ENCODE measurements around the gene CLIP3.

DNA sequence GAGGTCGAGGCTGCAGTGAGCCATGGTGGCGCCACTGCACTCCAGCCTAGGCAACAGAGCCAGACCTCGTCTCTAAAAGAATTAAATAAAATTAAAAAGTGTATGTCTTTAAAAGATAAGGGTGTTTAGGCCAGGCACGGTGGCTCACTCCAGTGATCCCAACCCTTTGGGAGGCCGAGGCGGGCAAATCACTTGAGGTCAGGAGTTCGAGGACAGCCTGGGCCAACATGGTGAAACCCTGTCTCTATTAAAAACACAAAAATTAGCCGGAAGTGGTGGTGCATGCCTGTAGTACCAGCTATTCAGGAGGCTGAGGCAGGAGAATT is 45.1 kb downstream of the CLIP3 start:
- TF ChIP-seq, protein P1, sequence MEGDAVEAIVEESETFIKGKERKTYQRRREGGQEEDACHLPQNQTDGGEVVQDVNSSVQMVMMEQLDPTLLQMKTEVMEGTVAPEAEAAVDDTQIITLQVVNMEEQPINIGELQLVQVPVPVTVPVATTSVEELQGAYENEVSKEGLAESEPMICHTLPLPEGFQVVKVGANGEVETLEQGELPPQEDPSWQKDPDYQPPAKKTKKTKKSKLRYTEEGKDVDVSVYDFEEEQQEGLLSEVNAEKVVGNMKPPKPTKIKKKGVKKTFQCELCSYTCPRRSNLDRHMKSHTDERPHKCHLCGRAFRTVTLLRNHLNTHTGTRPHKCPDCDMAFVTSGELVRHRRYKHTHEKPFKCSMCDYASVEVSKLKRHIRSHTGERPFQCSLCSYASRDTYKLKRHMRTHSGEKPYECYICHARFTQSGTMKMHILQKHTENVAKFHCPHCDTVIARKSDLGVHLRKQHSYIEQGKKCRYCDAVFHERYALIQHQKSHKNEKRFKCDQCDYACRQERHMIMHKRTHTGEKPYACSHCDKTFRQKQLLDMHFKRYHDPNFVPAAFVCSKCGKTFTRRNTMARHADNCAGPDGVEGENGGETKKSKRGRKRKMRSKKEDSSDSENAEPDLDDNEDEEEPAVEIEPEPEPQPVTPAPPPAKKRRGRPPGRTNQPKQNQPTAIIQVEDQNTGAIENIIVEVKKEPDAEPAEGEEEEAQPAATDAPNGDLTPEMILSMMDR (IDR thresholded peaks at IDR 0.05) = no peak
- TF ChIP-seq EZH2 (IDR thresholded peaks at IDR 0.05; ENCODE audit: borderline replicate concordance, insufficient read depth, low read depth, low read length, poor library complexity, severe bottlenecking) = no peak

Measured in B cell (primary cell).